ENCODE data around the gene CSH2.
"Not testable (repeated sequence)": the region's sequence is repeated elsewhere in the genome, so short reads cannot be mapped to it uniquely, and the experiment has no call there.

The CSH2 gene

DNA sequence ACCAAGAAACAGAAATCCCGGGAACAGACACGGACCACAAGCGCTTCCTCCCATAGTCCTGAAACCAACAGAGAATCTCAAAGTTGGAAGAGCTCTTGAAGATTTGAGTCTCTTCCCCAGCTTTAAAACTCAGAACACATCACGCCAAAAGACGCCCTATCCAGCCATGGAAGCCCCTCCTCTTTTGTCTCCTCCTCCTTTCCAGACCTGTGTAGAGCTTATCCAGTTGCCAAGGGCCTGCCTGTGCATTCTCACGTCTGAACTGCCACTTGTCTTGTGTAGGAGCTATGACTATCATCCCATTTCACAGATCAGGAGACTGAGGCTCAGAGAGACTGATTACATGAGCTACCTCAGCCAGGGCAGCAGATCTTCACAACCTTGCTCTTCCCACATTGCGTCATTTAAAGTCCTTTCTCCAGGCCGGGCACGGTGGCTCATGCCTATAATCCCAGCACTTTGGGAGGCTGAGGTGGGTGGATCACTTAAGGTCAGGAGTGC, 9.2 kb upstream of the CSH2 start:
- H3K4me1 Mint-ChIP-seq (ENCODE audit: low read depth); H3K27ac Mint-ChIP-seq; H3K36me3 Mint-ChIP-seq (ENCODE audit: low read depth); H3K4me3 Mint-ChIP-seq; H3K9me3 Mint-ChIP-seq; intact Hi-C loops (cut with micrococcal nuclease): not testable (repeated sequence)
- H3K27me3 Mint-ChIP-seq: peaks cover 26% of the 10 kb centered on the region

DNA sequence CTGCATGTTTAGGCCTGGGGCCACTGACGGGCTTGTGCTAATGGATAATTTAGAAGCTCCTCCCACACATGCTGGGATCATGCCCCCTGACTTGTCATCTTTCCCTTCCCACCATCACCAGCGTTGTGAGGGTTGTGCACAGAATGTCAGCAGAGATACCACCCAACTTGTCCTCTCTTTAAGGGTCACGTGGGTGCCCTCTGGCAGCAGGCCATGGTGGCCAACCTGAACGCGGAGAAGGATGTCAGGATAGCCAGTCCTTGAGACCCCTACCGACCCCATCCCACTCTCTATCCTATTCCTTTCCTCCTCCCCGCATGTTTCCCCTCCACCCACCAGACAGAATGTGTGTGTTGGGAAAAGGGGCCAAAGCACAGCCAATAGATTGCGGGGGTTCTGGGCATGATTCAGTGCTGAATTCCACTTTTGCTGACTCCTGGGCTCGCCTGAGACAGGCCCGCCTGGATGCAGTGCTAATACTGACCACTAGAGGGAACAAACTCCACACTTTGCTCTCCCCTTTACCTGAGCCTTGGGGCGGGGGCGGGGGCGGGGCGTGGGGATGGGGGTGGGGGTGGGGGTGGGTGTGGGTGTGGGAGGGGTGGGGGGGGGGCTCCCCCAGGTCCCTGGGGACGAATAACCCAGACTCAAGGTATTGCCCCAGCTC, 8.6 kb upstream of the CSH2 start, which contains the start of gene GH2:
TSS of gene GH2 (minus strand) at position 10 of the 667 bp plus-strand sequence. CDS start 143 bp downstream, outside the sequence.
- intact Hi-C loops (cut with micrococcal nuclease): no loop called here
- Mint-ChIP-seq H3K9me3 (no peaks in the 10 kb centered on the region), H3K27me3 (peaks cover 27% of the 10 kb centered on the region), H3K27ac (no peak within 1 kb of the TSS), H3K4me1 (ENCODE audit: low read depth) (peaks cover 5% of the 10 kb centered on the region), H3K36me3 (ENCODE audit: low read depth) (no peaks in the 10 kb centered on the region), H3K4me3 (no peak within 1 kb of the TSS)

- H3K27me3 Mint-ChIP-seq: peaks cover 26% of the 10 kb centered on the region
- H3K27ac Mint-ChIP-seq; H3K9me3 Mint-ChIP-seq; H3K4me3 Mint-ChIP-seq; H3K4me1 Mint-ChIP-seq (ENCODE audit: low read depth); H3K36me3 Mint-ChIP-seq (ENCODE audit: low read depth); intact Hi-C loops (cut with micrococcal nuclease): not testable (repeated sequence)
These were observed 7.9 kb upstream of the CSH2 start for GRCh38 chr17:63881337-63881736.

GRCh38 chr17:63880706-63881105, 7.2 kb upstream of the CSH2 start:
- no peaks in the 10 kb centered on the region for H3K9me3 Mint-ChIP-seq
- no peak overlapping the region for H3K4me3 Mint-ChIP-seq
- H3K27ac Mint-ChIP-seq: no peak overlapping the region
- intact Hi-C loops (cut with micrococcal nuclease): no loop called here
- no peaks in the 10 kb centered on the region for H3K36me3 Mint-ChIP-seq (ENCODE audit: low read depth)
- H3K27me3 Mint-ChIP-seq: peaks cover 29% of the 10 kb centered on the region
- H3K4me1 Mint-ChIP-seq (ENCODE audit: low read depth): peaks cover 5% of the 10 kb centered on the region

- H3K27ac Mint-ChIP-seq; intact Hi-C loops (cut with micrococcal nuclease); H3K4me1 Mint-ChIP-seq (ENCODE audit: low read depth); H3K36me3 Mint-ChIP-seq (ENCODE audit: low read depth); H3K9me3 Mint-ChIP-seq; H3K4me3 Mint-ChIP-seq: not testable (repeated sequence)
- peaks cover 31% of the 10 kb centered on the region for H3K27me3 Mint-ChIP-seq
These were observed 4.9 kb upstream of the CSH2 start for GRCh38 chr17:63878413-63878812.

DNA sequence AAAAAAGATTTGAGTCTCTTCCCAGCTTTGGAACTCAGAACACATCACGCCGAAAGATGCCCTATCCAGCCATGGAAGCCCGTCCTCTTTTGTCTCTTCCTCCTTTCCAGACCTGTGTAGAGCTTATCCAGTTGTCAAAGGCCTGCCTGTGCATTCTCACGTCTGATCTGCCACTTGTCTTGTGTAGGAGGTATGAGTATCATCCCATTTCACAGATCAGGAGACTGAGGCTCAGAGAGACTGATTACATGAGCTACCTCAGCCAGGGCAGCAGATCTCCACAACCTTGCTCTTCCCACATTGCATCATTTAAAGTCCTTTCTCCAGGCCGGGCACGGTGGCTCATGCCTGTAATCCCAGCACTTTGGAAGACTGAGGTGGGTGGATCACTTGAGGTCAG, 1.2 kb upstream of the CSH2 start:
- H3K4me1 Mint-ChIP-seq (ENCODE audit: low read depth); H3K9me3 Mint-ChIP-seq; H3K36me3 Mint-ChIP-seq (ENCODE audit: low read depth); H3K27ac Mint-ChIP-seq; H3K4me3 Mint-ChIP-seq; intact Hi-C loops (cut with micrococcal nuclease): not testable (repeated sequence)
- peaks cover 28% of the 10 kb centered on the region for H3K27me3 Mint-ChIP-seq

- H3K9me3 Mint-ChIP-seq; H3K36me3 Mint-ChIP-seq (ENCODE audit: low read depth); H3K27ac Mint-ChIP-seq; H3K4me3 Mint-ChIP-seq; intact Hi-C loops (cut with micrococcal nuclease); H3K4me1 Mint-ChIP-seq (ENCODE audit: low read depth): not testable (repeated sequence)
- H3K27me3 Mint-ChIP-seq: peaks cover 28% of the 10 kb centered on the region
These were observed 667 bp upstream of the CSH2 start for GRCh38 chr17:63874061-63874626.

DNA sequence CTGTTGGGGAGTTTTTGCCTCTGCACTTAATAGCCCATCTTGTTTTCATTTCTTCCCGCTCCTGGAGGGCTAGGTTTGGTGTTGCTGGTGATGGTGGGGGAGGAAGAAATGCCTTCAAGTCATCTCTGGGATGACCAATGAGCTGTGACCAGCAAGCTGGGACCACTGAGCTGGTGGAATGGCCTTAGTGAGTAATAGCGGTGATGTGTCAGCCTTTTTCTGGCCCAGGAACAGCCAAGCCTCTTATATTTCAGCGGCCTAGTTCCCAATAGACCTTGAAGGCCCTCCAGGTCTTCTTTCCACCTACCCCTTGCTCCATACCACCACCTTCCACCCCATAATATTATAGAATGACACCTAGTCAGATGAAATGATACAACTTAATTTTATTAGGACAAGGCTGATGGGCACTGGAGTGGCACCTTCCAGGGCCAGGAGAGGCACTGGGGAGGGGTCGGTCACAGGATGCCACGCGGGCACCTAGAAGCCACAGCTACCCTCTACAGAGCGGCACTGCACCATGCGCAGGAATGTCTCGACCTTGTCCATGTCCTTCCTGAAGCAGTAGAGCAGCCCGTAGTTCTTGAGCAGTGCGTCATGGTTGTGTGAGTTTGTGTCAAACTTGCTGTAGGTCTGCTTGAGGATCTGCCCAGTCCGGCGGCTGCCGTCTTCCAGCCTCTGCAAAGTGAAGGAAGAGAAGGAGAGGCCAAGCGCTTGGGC, 1.7 kb downstream of the CSH2 start:
- H3K27me3 Mint-ChIP-seq: peaks cover 21% of the 10 kb centered on the region
- H3K9me3 Mint-ChIP-seq; H3K4me3 Mint-ChIP-seq; H3K27ac Mint-ChIP-seq; H3K36me3 Mint-ChIP-seq (ENCODE audit: low read depth); H3K4me1 Mint-ChIP-seq (ENCODE audit: low read depth); intact Hi-C loops (cut with micrococcal nuclease): not testable (repeated sequence)

DNA sequence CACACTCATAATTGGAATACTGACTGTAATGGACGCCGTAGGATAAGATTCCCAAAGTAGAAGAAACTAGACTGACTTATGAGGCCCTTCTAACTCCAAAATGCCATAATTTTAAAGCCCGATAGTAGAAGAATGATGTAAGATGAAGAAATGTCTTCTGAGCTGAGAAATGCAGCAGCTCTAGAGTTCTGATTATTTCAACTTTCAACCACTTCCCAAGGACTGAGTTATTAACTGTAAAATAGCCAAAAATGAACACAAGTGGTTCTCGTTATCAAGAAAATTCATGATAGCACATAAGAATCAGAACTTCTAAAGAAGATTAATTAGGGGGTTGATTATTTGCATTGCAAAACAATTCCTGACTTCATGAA, 3.2 kb downstream of the CSH2 start:
- H3K4me3 Mint-ChIP-seq; H3K27ac Mint-ChIP-seq; intact Hi-C loops (cut with micrococcal nuclease); H3K36me3 Mint-ChIP-seq (ENCODE audit: low read depth); H3K9me3 Mint-ChIP-seq: not testable (repeated sequence)
- H3K4me1 Mint-ChIP-seq (ENCODE audit: low read depth): peaks cover 12% of the 10 kb centered on the region
- H3K27me3 Mint-ChIP-seq: peaks cover 19% of the 10 kb centered on the region

- H3K9me3 Mint-ChIP-seq; H3K27ac Mint-ChIP-seq; intact Hi-C loops (cut with micrococcal nuclease); H3K4me3 Mint-ChIP-seq; H3K36me3 Mint-ChIP-seq (ENCODE audit: low read depth): not testable (repeated sequence)
- peaks cover 12% of the 10 kb centered on the region for H3K4me1 Mint-ChIP-seq (ENCODE audit: low read depth)
- peaks cover 15% of the 10 kb centered on the region for H3K27me3 Mint-ChIP-seq
These were observed 3.8 kb downstream of the CSH2 start for GRCh38 chr17:63869491-63870291.

DNA sequence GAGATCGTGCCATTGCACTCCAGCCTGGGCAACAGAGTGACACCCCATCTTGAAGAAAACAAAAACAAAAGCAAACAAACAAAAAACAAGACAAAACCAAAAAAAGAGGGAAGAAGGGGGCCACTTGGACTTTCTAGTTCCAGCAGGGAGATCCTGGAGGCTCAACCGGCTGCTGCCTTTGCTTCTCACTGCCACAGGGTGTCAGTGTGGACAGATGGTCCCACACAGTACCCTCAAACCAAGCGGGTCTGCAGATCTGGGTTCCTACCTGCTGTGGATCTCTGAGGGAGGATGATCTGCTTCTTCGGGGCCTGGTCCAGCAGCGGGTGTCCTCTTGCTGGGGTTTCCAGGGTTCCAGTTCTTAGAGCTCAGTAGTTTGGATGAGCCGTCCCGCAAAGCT, 6.9 kb downstream of the CSH2 start:
- H3K4me3 Mint-ChIP-seq; H3K36me3 Mint-ChIP-seq (ENCODE audit: low read depth); H3K27ac Mint-ChIP-seq; H3K9me3 Mint-ChIP-seq; intact Hi-C loops (cut with micrococcal nuclease): not testable (repeated sequence)
- H3K27me3 Mint-ChIP-seq: peaks cover 17% of the 10 kb centered on the region
- H3K4me1 Mint-ChIP-seq (ENCODE audit: low read depth): peaks cover 12% of the 10 kb centered on the region

DNA sequence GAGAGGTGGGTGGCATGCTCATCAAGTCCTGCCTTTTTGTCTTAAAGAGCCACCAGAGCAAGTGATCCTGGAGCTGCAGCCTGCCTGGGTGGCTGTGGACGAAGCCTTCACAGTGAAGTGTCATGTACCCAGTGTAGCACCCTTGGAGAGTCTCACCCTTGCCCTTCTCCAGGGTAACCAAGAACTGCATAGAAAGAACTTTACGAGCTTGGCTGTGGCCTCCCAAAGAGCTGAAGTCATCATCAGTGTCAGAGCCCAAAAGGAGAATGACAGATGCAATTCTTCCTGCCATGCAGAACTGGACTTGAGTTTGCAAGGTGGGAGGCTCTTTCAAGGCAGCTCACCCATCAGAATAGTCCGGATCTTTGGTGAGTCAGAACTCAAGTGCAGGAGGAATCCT, 14.2 kb downstream of the CSH2 start:
- Mint-ChIP-seq H3K27me3 (peaks cover 15% of the 10 kb centered on the region), H3K4me3 (no peak overlapping the region)
- intact Hi-C loops (cut with micrococcal nuclease): no loop called here

GRCh38 chr17:63856425-63856824, 17.1 kb downstream of the CSH2 start:
- H3K27ac Mint-ChIP-seq; H3K4me1 Mint-ChIP-seq (ENCODE audit: low read depth); H3K4me3 Mint-ChIP-seq; H3K36me3 Mint-ChIP-seq (ENCODE audit: low read depth); H3K9me3 Mint-ChIP-seq; intact Hi-C loops (cut with micrococcal nuclease): not testable (repeated sequence)
- peaks cover 11% of the 10 kb centered on the region for H3K27me3 Mint-ChIP-seq

More for the DNA sequence above, 14.2 kb downstream of the CSH2 start:
- H3K9me3 Mint-ChIP-seq: no peaks in the 10 kb centered on the region
- H3K27ac Mint-ChIP-seq: no peak overlapping the region
- no peaks in the 10 kb centered on the region for H3K4me1 Mint-ChIP-seq (ENCODE audit: low read depth)
- H3K36me3 Mint-ChIP-seq (ENCODE audit: low read depth): no peaks in the 10 kb centered on the region

- Mint-ChIP-seq H3K4me1 (ENCODE audit: low read depth) (no peaks in the 10 kb centered on the region), H3K27ac (no peak overlapping the region), H3K4me3 (no peak overlapping the region), H3K9me3 (no peaks in the 10 kb centered on the region), H3K27me3 (peaks cover 10% of the 10 kb centered on the region), H3K36me3 (ENCODE audit: low read depth) (no peaks in the 10 kb centered on the region)
- intact Hi-C loops (cut with micrococcal nuclease): no loop called here
These were observed 18.3 kb downstream of the CSH2 start for GRCh38 chr17:63855185-63855584.
